WERI-Rb-1 (cell line): ENCODE measurements around the gene GCDH.

ENCODE experiments used
- DNase-seq: peaks from one replicate; pipeline ENCODE4 v3.0.0-alpha.2; 2020
- H3K27ac ChIP-seq: fragments of 250-450 bp; sonication (Bioruptor Pico); 2 replicates; pipeline ENCODE4 v1.5.1; 2020; ENCODE audit warnings: mild to moderate bottlenecking, moderate library complexity
- H3K27me3 ChIP-seq: fragments of 250-450 bp; sonication (Bioruptor Pico); 2 replicates; pipeline ENCODE4 v1.5.1; 2021; ENCODE audit warnings: mild to moderate bottlenecking, low read depth, moderate library complexity; ENCODE audit not compliant: insufficient read depth, severe bottlenecking
- H3K36me3 ChIP-seq: fragments of 250-450 bp; sonication (Bioruptor Pico); 2 replicates; pipeline ENCODE4 v1.5.1; 2020; ENCODE audit warnings: mild to moderate bottlenecking, moderate library complexity
- H3K4me3 ChIP-seq: 2 replicates; pipeline ENCODE4 v1.5.1; 2011; ENCODE audit warnings: low read depth, mild to moderate bottlenecking, control low read depth, low read length
- H3K9me3 ChIP-seq: fragments of 250-450 bp; sonication (Bioruptor Pico); 2 replicates; pipeline ENCODE4 v1.5.1; 2021; ENCODE audit warnings: mild to moderate bottlenecking, moderate library complexity; ENCODE audit not compliant: severe bottlenecking
- CTCF ChIP-seq: IDR thresholded peaks from 2 replicates; pipeline ENCODE4 v1.5.1; 2011; ENCODE audit warnings: low read depth, mild to moderate bottlenecking, control low read depth, inconsistent platforms, low read length

GCDH gene

GRCh38 chr19:12940897-12941296 is 49.9 kb downstream of the GCDH start:
- no peak for DNase-seq
- no peak overlapping the region for H3K4me3 ChIP-seq
- H3K27ac ChIP-seq: peak overlapping the region; percentile 44
- peaks cover 70% of the 10 kb centered on the region for H3K36me3 ChIP-seq
- no peak for TF ChIP-seq CTCF
- no peaks in the 10 kb centered on the region for H3K9me3 ChIP-seq
- no peaks in the 10 kb centered on the region for H3K27me3 ChIP-seq

- Histone ChIP-seq H3K4me3 (no peak overlapping the region), H3K27ac (no peak overlapping the region), H3K9me3 (no peaks in the 10 kb centered on the region), H3K27me3 (no peaks in the 10 kb centered on the region), H3K36me3 (peaks cover 92% of the 10 kb centered on the region)
- no peak for TF ChIP-seq CTCF
- DNase-seq: no peak
These were observed 52.6 kb downstream of the GCDH start for GRCh38 chr19:12943437-12944044.

- Histone ChIP-seq H3K36me3 (peaks cover 92% of the 10 kb centered on the region), H3K27ac (no peak overlapping the region), H3K27me3 (no peaks in the 10 kb centered on the region), H3K4me3 (no peak overlapping the region), H3K9me3 (no peaks in the 10 kb centered on the region)
- no peak for DNase-seq
- TF ChIP-seq CTCF: no peak
These were observed 53.2 kb downstream of the GCDH start for GRCh38 chr19:12944104-12944674.

GRCh38 chr19:12945479-12946091 is 54.6 kb downstream of the GCDH start, which contains the start of gene RAD23A:
TSS of gene RAD23A (plus strand) at chr19:12945862. CDS start at chr19:12945949, 87 bp downstream.
- no peak for TF ChIP-seq CTCF
- Histone ChIP-seq H3K36me3 (peaks cover 92% of the 10 kb centered on the region), H3K27me3 (no peaks in the 10 kb centered on the region), H3K4me3 (peak within 1 kb of the TSS; percentile 97), H3K9me3 (no peaks in the 10 kb centered on the region), H3K27ac (peak within 1 kb of the TSS; percentile 96)
- DNase-seq: peak; percentile 97

GRCh38 chr19:12946092-12946721 is 55.2 kb downstream of the GCDH start:
- H3K9me3 ChIP-seq: no peaks in the 10 kb centered on the region
- peak; percentile 54 for DNase-seq
- no peaks in the 10 kb centered on the region for H3K27me3 ChIP-seq
- no peak for TF ChIP-seq CTCF
- peaks cover 92% of the 10 kb centered on the region for H3K36me3 ChIP-seq
- H3K4me3 ChIP-seq: peak overlapping the region; percentile 97
- peak overlapping the region; percentile 96 for H3K27ac ChIP-seq
